Epidermal melanocyte (primary cell): Measurements from ENCODE around the gene POLR2M.

Experiments
- DNase-seq: peaks from one replicate; pipeline ENCODE4 v3.0.0; 2011; ENCODE audit warnings: low spot score; ENCODE audit not compliant: insufficient read length

Gene POLR2M

DNA sequence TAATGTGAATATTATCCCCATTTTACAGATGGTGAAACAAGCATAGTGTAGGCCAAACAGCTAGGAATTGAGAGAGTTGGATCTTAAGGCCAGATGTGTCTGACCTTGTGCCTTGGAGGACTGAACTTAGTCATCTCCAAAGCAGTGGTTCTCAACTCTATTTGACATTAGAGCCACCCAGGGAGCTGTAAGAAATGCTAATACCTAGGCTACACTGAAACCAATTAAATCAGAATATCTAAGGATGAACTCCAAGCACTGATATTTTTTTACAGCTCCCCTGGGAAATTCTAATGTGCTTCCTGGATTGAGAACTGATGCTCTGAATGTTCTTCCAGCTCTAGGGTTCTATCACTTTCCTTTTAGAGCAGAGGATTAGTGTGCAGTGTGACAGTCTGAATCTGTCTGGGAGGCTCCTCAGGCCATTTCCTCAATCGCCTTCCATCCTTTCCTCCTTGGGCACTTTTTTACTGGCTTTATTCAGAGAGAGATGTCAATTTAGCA lies 32.3 kb downstream of the POLR2M start:
- DNase-seq, result no peak

DNA sequence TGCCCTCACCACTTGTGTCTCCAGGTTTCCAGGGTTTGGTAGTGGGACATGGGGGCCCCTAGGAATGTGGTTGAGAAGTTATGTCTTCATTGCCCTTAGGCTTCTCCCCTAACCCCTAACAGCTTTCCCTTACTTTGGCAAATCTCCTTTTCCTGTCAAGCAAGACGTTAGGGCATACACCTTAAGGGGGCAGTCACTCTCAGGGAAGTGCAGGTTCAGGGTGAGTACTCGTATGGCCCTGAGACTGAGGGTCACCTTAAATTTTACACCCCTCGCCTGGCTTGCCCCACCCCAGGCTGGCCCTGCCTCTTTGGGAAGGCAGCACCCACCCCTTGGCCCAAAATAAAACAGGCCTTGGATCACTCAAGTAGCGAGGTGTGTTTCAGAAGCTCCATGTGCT lies 33.5 kb downstream of the POLR2M start:
- DNase-seq, result no peak

DNA sequence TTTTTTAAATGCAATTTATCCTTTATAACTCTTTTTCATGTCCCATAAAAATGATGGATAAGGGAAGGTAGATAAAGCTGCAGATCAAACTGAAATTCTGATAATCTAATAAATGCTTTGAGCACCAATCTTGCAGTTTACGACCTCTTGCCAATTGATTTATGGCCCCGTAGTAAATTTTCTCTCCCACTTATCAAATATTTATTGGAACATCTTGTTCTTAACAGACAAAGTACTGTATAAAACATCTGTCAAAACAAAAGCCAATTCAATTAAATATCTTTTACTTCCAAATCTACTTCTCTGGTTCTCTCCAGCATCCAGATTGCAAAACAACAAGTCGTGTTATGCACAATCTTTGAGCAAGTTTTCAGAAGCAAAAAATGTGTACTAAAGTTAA lies 34.6 kb downstream of the POLR2M start:
- no peak for DNase-seq

DNA sequence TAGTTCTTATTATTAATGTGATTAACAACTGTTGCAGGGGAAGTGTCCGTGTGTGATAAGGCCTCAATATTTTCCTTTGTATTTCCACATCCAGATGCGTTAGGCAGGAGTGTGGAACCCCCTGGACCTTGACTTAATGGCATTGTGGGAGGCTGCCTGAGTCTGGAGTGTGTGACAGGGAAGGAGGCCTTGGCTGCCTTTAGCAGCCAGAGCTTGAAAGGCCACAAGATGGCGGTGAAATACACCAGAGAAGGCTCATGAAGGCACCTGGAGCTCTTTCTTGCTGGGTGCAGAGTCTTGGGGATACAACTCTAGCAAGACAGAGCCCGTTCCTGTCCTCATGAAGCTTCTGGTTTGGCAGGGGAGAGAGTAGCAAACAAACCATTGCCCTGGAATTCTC lies 36.9 kb downstream of the POLR2M start:
- no peak for DNase-seq

DNA sequence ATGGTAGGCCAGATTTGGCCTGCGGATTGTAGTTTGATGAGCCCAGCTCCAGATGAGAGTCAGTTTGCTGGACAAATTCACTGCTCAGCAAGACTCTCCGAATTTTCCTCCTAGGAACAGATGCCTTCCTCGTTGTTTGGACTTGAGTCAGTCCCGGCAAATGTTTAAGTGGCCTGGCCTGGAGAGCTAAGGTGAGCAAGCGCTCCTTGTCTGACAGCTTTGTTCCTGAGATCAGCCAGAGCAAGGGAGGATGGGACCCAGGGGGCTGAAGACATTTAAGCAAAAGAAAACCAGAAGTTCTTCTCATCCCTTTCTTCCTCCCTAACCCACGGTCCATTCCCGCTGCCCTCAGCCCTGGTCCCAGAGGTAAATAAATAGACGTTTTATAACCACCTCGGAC lies 40.3 kb downstream of the POLR2M start:
- no peak for DNase-seq

DNA sequence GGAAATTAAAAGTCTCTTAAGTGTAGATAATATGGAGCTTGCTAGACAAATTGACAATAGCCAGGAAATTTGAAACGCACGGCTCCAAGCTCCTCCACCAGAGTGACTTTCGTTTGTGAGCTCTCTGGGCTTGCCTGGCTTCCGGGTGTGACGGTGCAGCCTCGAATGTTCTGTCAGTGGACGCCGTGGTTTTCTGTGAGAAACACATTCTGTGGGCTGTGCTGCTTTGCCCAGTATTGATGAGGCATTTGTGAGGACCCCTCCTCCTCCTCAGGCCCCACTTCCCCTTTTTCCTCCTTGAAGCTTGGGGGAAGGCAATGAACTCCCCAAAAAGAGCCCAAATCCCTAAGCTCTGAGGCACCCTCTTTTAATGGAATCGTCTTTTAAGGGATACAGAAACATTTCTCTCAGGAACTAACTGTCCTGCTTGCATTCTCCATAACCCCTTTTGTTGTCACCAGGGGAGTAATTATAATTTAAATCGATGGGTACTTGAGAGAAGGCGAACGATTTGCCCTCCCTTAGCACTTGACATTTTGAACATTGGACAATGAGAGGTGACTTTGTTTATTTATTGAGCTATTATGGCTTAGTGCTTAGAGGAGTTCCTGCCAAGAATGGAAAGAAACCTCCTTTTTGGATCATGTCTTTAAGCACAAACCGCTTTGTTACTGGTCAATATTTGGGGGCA lies 40.8 kb downstream of the POLR2M start:
- DNase-seq, result no peak

DNA sequence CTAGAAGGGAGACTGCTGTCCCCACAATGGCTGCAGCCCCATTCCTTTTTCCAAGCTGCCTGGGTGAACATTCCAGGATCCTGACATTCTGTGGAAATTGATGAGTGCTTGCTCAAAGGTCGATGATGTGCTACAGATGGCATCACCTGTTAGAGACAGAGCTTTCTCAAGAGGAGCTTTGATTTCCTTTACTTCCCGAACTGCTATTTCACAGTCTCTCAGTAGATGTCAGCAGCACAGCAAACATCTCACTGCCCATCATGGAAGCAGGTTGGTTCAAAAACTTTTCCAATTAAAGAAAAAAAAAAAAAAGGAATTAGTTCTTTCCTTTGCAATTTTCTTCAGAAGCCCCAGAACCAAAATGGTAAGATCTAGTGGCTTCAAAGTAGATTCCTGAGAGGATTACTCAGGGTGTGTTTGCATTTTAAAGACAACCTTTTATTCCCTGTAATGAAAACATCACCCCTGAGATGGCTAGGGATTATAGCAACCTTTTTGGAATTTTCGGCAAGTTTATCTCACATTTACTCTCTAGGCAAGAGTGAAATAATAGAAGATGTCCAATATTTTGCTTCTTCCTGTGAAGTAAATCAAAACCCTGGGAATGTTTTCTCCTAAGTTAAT lies 44.8 kb downstream of the POLR2M start:
- DNase-seq, result peak; percentile 36

DNA sequence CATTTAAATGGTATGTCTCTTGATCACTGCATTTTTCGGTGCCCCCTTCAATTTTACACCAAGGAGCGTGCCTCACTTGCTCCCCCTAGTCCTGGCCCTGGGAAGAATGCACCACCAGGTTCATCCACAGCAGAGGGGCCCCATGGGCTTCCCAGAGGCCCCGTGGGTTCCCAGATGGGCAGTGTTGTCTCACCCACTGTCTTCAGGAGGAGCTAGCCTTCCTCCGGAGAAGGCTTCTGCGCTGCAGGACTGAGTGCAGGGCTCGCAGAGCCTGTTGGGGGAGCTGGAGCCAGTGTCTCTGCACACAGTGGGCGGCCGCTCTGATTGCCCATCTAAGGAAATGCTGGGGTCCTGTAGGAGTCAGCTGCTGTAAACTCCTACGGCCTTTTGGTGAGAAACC lies 45.9 kb downstream of the POLR2M start:
- DNase-seq, result no peak

DNA sequence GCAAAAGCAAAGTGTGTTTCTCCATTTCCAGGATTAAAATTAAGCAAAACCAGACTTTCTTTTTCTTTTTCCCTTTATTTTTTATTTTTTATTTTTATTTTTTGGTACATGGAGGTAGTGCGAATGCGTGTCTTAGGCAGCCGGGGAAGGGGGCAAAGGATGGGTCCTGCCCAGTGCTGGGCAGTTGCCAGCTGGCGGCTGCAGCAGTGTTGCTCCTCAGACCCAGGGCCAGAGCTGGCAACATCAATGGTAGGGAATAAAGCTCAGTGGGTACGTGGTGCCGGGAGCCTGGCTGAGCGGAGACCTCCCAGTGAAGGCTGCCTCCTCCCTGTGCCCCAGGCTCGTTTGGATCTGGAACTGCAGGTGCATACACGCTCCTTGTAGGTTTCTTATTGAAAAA lies 46.3 kb downstream of the POLR2M start:
- no peak for DNase-seq

DNA sequence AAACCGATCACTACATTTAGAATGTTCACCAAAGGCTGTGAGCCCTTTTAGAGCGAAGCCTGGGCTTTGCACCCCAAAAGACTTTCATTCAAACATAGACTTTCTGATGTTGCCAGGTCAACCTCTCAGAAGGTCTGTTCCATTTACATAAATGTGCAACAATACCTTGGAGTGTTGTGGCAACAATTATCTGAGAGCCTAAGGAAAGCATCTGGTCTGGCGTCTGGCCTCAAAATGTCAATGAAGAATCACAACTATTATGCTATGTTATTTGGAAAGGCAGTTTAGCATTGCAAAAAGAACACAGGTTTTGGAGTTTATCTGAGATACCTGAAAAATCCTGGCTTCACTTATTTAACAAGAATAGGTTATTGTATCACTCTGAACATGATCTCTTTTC lies 50.0 kb downstream of the POLR2M start:
- DNase-seq, result no peak

DNA sequence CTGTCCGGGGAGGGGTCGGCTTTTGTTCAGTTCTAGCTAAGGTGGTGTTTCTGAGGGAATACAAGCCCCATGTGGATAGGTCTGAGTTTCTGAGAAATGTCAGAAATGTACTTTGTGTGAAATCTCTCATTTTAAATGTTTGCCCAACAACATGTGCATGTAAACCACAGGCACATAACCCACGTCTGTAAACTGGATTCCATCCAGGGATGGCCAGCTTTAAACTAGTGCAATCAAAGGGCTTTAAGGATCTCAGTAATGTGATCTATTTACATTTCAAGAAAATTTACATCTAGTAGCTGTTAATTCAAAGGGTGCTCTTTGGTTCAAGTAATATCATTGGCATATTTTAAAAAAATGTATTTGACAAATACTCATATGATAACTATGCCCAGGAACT lies 52.0 kb downstream of the POLR2M start:
- no peak for DNase-seq

DNA sequence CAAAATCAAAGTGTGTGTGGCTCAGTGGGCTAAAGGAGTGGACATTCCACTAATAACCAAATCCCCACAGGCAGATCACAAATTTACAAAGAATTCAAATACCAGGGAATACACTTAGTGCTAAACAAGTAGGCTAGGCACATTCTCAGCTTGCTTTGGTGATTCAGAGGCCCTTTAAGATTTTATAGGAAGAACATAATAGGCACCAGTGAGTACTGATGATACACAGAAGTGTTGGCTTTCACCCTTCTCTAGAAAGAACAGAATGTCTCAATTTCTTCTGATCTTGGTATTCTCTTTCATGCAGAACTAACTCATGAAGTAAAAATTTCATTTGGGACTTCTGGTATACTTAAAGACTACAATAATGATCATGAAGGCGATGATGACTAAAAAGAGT lies 55.0 kb downstream of the POLR2M start:
- DNase-seq, result no peak

DNA sequence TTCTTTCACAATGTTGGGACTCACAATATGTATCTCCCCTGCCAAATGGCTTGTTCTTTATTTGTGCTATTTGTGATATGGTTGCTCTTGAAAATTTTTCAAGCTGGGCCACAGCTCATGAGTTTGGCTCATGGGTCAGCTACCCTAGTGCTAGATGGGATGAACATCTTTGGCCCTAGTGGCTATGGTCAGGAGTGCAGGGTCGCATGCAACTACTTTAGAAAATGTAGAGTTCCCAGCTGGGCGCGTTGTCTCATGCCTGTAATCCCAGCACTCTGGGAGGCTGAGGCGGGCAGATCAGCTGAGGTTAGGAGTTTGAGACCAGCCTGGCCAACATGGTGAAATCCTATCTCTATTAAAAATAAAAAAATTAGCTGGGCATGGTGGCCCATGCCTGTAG lies 55.8 kb downstream of the POLR2M start:
- DNase-seq, result no peak

DNA sequence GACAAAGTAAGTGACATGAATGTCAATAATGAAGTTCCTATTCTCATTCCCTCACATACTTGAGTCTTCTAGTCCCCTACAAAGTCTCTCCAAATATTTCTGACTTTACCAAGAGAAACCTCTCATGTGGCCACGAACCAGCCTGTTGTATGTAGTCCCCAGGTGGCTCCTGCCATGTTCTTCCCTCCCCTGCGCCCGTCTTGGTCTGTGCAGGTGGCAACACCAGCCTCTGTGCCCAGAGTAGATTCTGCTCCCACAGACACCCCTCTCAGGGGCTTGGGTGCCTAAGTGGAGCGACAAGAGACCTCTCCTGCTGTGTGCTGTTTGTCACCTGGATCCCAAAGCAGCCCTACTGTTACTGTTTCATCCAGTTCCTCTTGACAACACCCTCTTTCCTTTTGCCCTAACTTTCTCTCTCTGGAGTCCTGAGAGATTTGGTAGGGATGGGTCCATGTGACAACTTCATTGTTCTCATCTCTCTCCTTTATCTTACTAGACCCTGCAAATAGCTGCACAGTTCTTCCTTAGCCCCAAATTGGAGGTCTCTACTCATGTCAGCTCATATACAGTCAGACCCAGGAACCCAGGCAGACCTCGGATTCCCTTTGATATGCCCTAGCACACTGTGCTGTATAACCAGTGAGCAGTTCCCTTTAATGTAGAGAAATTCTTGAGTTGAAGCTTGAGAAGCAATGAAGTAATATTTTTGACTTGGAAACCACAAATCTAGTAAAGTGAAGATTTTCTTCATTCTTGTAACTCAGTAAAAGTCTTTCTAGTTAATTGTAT lies 56.9 kb downstream of the POLR2M start:
- no peak for DNase-seq
